ENCODE results near the gene MAP2K5.

GRCh38 chr15:67794832-67795574 lies 252.5 kb downstream of the MAP2K5 start:
- TF ChIP-seq CTCF (IDR thresholded peaks at IDR 0.05) (no peak), POLR2A (IDR thresholded peaks at IDR 0.05) (no peak)

Data from uterus (tissue), 2 donors.